Measurements from ENCODE around the gene GRID1.
"Not testable (repeated sequence)": the region's sequence is repeated elsewhere in the genome, so short reads cannot be mapped to it uniquely, and the experiment has no call there.

Gene GRID1

DNA sequence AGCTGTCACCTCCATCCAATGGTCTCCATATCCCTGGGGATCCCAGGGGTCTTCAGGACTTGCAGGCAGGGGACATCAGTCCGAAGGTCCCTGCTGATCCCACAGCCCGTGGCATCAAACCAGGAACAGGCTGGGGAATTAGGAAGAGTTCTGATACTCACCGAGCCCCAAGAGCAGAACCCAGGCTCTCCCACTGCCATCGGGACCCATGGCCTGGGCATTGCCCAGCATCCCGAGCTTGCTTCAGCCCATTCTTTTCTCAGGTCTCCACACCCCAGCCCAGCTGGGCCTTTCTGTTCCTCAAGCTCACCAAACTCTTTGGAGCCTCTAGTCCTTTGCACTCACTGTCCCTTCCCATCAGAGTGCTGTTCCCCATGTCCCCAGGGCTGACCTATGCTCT is 280.9 kb downstream of the GRID1 start:
- DNase-seq (ENCODE audit: low read depth, low spot score) = no peak

DNA sequence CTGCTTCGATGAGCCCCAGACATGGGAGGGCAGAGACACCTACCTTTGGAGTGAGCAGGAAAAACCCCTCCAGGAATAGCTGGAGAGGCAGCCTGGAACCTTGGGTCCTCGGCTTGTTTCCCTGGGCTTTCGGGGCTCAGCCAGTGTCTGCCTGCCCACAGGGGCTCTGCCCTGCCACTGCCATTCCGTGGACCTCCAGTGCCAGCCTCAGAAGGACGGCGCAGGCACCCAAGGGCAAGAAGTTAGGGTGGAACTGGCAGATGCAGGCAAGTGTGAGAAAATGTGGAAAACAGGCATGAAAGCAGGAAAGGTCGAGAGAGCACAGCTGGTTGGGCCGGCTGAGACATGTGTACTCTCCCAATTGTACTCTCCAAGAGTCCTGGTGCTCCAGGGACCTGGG is 281.5 kb downstream of the GRID1 start:
- no peak for DNase-seq (ENCODE audit: low read depth, low spot score)

DNA sequence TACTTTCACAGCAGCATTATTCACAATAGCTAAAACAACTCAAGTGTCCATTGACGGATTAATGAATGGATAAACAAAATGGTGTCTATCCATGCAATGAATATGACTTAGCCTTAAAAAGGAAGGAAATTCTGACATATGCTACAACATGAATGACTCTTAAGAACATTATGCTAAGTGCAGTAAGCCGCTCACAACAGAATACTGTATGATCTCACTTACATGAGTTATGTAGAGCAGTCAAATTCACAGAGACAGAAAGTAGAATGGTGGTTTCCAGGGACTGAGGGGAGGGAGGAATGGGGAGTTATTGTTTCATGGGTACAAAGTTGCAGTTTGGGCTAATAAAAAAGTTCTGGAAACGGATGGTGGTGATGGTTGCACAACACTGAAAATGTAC is 282.0 kb downstream of the GRID1 start:
- DNase-seq (ENCODE audit: low read depth, low spot score) = no peak

DNA sequence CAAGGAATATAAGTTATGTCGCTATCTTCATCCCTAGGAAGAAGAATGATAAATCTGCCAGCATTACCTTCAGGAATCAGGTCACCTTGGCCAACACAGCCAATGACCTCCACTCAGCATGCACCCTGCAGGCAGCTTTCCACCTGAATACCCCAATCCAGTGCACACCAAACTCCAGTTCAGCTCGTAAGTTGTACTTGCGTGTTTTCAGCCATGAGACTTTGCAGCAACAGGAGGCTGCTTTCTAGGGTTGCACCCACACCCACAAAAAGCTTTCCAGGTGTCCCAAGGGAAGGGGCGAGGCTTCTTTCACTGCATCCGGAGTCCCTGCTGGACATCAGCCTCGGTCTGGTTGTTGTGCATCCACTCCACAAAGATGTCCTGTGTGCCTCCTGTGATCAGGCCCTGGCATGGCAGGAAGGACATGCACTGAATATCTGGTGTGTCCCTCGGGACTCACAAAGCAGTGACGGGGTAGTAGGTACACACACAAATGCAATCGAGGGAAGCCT is 282.9 kb downstream of the GRID1 start:
- DNase-seq (ENCODE audit: low read depth, low spot score) = no peak

DNA sequence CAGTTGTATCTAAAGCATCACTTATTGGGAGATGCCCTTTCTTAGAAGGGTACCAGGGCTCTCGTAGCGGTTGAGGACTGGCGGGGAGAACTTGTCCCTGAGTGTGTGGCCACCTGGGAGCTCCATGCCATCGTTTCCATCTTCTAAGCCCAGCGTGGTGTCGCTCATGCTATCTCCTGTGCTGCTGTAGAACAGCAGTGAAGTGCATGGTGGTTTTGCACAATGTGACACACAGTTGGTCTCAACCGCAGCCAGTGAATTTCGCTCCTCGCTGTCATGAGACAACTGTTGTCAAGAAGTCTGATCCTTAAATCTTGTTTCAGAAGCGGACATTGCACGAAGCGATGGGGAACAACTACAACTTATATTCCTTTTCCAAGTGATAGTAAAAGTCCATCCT is 283.4 kb downstream of the GRID1 start:
- DNase-seq (ENCODE audit: low read depth, low spot score) = no peak

DNA sequence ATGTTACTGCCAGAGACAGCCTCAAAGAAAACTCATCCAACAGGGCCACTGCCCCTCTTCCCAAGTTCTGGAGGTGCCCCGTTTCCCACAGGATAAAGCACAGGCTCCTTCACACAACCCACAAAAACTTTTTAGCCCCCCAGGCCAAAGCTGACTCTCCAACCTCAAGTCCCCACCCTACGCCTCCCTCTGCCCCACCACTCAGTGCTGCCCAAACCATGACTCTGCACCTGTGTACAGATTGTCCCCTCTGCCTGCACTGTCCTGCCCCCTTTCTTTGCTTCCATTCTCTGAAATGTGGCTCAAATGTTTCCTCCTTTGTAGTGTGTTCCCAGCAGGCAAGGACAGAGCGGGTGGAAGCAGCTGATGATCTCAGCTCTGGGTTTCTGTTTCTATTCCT is 284.0 kb downstream of the GRID1 start:
- no peak for DNase-seq (ENCODE audit: low read depth, low spot score)

DNA sequence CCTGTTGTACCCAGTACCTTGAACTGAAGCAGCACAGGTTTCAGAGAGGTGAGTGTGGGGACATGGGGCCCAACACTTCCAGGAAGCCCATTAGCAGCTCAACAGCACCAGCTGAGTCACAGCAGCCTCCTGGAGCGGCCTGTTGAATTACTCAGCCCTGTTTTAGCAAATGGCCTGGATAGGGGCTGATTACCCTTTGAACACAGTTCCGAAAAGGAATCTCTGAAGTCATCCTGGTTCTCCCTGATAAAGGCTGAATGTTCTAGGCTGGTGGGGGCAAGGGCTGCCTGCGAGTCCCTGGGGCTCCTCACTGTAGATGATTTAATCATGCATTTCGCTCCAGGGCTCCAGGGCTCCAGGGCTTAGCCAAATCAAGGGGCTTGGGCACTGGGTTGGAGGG is 287.5 kb downstream of the GRID1 start:
- DNase-seq (ENCODE audit: low read depth, low spot score) = peak; percentile 82

DNA sequence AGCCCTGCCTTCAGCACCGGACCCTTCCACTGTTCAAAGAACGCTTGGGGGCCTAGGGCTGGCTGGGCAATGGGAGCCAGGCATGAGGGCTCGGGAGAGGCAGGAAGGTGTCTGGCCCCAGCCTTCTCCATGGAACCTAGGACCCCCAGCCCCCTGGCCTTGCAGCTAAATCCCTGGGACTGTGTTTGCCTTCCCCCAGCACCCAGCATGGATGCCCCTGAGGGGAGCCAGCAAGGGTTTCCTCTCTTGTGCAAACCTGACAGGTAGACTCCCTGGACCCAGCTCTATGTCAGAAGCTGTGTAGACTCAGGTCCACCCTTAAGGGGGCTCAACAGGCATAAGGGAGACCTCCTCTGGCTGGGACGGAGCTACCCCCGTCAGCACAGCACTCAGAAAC is 288.0 kb downstream of the GRID1 start:
- DNase-seq (ENCODE audit: low read depth, low spot score) = no peak

DNA sequence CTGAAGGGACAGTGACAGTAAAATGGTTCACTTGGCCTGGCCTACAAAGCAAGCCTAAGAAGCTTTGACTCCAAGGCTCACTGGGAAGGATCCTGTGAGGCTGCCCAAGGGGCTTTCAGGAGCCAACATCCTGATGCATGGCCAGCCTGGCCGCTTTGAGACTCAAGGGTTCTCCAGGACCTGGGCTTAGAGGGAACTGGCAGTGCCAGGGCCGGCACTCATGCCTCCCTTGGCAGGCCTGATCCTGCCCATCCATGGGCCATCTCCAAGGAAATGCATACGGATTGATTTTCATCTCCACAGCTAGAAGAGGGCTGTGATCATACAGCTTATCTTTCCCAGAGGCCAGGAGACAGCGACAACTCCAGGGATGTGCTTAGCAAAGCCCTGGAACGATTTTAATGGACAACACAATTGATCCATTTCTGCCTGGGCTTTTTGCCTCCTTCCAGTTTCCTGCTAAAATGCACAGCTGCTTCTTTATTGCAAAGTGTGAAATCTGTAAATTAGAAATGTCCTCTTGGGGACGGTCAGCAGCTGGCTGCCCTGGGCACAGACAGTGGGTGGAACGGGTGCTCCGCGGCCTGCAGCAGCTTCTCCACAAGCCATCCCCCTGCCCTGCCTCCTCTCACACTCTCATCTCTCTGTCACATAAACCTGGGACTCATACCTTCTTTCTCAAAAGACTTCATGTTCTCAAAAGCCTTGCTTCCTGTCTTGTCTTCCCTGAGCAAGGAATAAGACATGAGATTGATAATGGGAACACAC is 288.5 kb downstream of the GRID1 start:
- DNase-seq (ENCODE audit: low read depth, low spot score) = no peak

DNA sequence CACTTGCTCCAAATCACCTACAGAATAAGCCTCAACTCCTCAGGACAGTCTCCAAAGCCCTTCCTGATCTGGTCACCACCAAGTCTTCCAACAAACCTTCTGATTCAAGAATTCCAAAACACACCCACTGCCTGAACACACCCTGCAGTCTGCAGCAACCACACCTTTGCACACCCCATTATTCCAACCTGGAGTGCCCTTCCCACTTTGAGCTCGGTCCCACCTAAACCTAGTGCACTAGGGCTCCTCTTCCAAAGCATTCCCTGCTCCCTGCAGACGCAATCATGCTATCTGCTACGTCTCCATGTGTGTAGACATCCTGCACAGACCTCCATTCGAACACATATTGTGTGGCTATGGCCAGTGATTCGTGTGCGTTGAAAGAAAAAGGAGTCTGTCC is 289.3 kb downstream of the GRID1 start:
- DNase-seq (ENCODE audit: low read depth, low spot score) = no peak

DNA sequence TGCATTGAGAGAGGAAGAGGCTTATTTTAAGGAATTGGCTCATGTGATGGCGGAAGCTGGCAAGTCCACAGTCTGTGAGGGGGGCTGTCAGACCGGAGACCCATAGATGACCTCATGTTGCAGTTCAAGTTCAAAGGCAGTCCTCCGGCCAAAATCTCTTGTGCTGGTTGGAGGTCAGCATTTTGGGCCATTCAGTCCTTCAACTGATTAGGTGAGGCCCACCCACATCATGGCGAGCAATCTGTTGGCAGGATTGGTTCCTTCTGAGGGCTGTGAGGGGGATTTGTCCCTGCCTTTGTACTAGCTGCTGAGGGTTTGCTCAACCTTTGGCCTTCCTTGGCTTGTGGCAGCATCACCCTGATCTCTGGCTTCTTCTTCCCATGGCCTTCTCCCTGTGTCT is 290.1 kb downstream of the GRID1 start:
- not testable (repeated sequence) for DNase-seq (ENCODE audit: low read depth, low spot score)

DNA sequence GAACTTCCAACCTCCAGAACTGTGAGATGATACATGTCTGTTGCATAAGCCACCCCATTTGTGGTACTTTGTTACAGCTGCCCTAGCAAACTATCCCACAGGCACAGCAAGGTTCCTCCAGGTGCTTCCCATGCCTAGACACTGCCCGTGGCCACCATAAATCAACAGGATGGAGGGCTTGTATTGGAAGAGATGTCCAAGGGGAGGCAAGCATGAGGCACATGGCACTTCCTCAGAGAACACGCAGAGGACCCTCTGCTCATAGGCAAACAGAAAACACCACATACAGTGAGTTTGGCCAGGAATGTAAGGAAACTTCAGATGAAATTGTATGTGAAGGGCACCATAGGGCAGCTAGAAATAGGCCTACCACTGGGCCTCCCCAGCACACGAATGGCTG is 291.1 kb downstream of the GRID1 start:
- DNase-seq (ENCODE audit: low read depth, low spot score) = no peak

DNA sequence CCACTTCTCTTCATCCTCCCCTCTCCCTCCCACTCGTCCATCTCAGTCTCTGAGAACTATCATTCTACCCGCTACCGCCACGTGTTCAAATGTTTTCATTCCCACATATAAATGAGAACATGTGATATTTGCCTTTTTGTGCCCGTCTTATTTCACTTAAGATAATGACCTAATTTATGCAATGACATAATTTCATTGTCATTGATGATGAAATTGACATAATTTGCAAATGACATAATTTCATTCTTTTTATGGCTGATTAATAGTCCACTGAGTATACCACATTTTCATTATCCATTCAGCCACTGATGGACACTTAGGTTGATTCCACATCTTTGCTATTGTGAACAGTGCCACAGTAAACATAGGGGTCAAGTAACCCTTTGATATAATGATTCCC is 292.3 kb downstream of the GRID1 start:
- no peak for DNase-seq (ENCODE audit: low read depth, low spot score)

DNA sequence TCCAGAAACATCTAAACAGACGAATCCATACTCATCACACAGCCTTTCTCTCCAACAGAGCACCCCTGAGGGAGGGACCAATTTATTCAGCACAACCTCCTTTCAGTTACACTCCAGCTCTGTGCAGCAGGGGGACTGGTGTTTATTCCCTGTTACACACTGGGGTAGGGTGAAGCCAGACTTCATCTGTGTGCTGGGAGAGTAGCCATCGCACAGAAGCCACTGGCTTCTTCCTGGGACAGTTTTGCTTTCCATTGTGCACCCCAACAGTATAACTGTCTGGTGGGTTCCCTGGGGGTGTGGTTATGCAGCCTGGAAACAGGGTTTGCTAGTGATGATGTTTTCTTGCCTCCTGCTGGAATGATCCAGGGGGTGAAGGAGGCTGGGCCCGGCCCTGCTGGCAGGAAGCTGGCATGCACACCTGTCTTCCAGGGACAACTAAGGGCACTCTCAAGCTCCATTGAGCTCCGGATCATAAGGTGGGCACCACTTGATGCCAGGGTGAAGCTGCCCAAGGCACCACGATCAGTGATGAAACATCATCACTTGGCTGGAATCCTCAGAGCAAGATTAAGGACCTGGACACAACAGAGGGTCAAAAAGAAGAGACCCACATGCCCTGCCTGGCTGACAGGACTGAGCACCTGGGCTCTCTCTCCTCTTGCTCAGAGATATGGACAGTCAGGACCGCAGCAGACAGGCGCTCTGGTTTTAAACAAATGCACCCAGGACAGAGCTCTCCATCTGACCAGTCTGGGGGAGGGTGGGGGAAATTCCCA is 293.2 kb downstream of the GRID1 start:
- no peak for DNase-seq (ENCODE audit: low read depth, low spot score)

DNA sequence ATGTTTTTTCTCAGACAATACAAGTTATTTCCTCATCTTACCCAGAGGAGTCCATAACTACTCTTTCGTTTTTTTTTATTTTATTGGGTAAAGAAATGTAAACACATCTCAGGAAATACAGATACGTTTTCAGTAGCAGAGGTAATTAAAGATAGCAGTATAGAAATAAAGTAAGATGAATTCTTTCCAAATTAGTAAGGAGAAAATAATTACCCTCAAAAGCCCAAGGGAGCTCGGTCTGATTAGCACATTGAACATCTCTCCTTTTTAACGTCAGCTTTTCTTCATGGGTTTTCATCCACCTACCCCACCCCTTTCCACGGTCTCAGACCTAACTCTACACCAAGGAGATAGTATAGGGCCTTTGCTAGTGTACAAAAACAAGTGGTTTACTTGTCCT is 294.2 kb downstream of the GRID1 start:
- DNase-seq (ENCODE audit: low read depth, low spot score) = no peak

DNA sequence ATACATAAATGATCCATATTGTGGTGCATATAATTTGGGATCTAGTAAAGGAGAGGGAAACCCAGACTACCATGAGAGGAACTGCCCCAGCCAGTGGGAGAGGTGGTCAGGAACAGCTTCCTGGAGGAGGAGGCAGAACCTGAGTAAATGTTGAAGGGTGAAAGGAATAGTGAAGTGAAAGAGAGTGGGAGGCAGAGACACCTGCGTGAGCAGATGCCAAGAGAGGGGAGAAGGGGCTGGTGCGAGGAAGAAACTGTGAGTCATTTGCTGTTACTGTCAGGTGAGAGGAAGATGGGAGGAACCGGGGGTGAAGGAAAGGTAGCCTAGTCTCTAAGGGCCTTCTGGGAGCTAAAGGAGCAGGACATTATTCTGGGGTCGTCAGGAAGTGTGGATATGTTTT is 294.8 kb downstream of the GRID1 start:
- no peak for DNase-seq (ENCODE audit: low read depth, low spot score)

DNA sequence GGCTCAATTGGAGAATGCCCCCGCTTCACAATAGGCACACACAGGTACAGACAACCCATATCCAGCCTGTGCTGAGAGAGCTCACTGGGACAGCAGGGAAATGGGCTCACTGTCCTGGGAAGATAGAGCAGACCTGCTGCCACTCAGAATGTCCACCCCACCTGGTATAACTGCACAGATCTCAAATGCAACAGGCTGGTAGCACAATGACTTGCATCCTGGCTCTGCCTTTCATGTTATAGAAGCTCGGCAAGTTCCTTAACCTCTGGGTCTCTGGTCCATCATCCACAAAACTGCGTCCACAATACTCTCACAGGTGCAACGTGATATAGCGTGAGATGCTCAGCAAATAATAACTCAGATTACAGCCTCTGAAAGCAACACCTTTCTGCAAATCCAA is 295.4 kb downstream of the GRID1 start:
- DNase-seq (ENCODE audit: low read depth, low spot score) = no peak

DNA sequence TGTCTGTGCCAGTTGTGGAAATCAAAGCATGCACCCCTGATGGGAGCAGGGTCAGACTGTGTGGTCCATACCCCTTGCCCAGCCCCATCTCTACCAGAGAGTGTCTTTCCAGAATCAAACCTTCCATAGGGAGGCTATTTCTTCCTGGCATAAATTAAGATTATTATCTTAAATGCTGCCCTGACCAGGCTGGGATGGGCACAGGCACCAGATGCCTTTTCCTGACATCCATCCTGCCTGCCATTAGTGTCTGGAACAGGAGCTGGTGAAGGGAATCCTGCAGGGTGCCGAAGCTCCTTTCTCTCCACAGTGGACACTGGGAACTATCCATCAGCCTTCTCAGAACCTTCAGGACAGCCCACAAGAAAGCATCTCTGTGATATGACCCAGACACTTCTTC is 296.3 kb downstream of the GRID1 start:
- DNase-seq (ENCODE audit: low read depth, low spot score) = no peak

DNA sequence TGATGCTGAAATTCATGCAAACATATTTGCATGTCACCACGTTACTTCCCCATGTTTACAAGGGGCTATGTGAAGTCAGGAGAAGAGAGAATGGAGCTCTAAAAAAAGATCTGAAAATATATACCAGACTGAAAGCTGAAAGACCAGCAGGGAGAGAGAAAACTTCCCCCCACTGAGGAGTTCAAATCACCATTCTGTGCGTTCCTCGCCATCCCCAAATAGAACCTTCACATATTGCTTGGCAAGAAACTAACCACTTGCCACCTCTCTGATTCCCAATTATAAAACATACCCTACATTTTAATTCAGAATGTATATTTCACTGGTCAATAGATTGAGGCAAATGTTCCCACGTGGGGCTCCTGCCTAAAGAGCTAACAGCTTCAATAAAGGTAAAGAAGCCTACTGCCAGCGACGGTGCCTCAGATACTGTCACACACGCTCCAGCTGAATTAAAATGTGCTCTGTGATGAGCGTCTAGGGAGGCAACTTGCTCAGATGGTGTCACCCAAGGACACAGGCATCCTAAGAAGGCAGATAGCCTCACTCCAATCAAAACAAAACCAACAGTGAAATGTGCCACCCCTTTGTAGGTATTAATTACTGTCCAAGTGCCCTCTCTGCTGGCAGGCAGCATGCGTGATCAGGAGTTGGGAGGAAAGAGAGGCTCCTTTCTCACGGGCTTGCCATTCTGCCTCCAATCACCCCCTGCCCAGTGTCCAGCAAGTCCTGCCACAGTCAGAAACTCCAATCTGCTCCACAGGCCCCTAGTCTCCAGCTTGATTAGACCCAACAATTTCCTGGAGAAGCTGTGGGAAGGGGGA is 298.2 kb downstream of the GRID1 start:
- DNase-seq (ENCODE audit: low read depth, low spot score) = no peak

DNA sequence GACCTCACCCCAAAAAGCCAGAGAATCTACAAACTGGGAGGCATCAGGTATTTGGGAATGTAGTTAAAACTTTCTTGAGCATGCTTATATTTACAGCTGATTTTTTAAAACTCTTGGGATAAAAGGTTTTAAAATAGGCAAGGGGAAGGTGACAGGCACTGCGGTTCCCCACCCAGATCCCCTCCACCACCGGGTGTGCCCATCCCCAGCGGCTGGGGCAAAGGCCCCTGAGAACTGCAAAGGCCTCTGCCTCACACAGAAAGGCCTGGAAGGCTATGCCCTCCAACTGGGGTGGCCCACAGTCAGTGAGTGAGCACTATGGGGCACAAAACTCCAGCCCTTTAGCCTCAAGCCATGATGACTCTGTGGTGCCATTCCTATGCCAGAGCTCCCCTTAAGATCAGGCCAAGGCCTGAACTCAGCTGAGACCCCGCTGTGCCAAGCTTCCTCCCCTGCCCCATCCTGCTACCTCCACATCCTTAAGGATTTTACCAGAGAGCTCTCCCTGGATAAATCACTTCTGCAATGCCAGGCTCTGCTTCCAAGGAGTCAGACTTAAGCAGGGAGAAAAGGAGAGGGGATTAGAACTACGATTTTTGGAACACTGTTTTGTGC is 299.1 kb downstream of the GRID1 start:
- no peak for DNase-seq (ENCODE audit: low read depth, low spot score)

DNA sequence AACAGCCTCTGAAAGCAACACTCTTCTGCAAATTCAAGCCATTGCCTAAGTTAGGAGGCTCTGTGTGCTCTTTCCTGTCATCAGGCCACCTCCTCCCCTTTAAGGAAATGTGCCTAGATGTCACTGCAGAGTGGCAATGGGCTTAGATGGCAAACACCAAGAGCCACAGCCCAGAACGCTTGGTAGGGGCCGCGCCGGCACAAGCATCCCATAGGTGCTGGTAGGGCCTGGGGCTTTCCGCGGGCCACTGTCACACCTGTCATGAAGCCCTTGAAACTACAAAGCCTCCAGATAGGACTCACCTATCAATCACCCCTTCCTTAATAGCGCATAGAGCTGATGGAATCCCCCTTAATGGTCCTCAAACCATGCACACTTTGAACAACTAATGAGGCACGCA is 299.9 kb downstream of the GRID1 start:
- DNase-seq (ENCODE audit: low read depth, low spot score) = no peak

DNA sequence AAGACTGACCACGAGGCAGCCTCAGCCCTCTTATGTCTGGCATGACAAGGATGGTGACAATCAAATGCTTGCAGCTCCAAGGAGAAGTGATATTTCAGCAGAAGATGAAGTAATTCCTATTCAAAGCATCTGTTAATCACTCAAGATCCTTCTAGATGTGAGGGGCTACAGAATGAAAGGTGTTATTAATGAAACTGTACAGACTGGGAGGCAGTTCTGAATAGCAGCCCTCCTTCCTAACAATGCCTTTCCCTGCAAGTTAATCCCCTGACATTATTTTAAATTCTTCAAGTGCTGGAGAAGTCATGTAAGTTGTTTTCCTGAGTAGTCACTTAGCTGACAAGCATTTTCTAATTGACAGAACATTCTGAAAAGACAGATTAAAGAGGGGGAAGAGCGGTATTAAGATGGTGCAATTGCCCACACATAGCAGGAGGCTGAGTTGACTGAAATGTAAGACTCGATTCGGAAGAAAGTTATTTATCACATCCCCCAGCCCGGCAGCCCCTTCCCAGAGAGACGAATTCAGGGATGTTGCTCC is 300.8 kb downstream of the GRID1 start:
- no peak for DNase-seq (ENCODE audit: low read depth, low spot score)

Measured in ELF-1 (cell line).